GM12878 (cell line): ENCODE data around the gene LIMD2. TPM values are rescaled to one million over a fixed set of nuclear protein-coding genes. Genes with fewer than 3 reads are reported as not detected.

Experiments used
- BCL11A ChIP-seq: IDR thresholded peaks from 2 replicates; pipeline ENCODE4 v1.6.1; 2011; ENCODE audit warnings: low read depth, low read length
- CHD1 ChIP-seq: IDR thresholded peaks from 2 replicates; pipeline ENCODE4 v1.6.1; 2012; ENCODE audit warnings: low read depth, low read length, improper control_type of control experiment
- EGR1 ChIP-seq, 2 experiments: IDR thresholded peaks; 1 replicate in 1 of 2; 2 replicates in 1 of 2; pipeline ENCODE4 v1.6.1; 2011 to 2012; ENCODE audit warnings: low read depth in 2 of 2, low read length in 2 of 2, borderline replicate concordance in 1 of 2, mild to moderate bottlenecking in 1 of 2, moderate library complexity in 1 of 2
- EP300 ChIP-seq, 2 experiments: fragments of 150-350 bp in 1 of 2; IDR thresholded peaks; 2 replicates each; pipeline ENCODE4 v1.6.1; 2011 to 2012; ENCODE audit warnings: low read depth in 2 of 2, low read length in 2 of 2, borderline replicate concordance in 1 of 2, improper control_type of control experiment in 1 of 2, inconsistent platforms in 1 of 2; ENCODE audit not compliant: control insufficient read depth in 1 of 2
- ETV6 ChIP-seq, 2 experiments: fragments of 450-650 bp in 1 of 2; IDR thresholded peaks in 1 of 2; conservative IDR thresholded peaks in 1 of 2; 2 replicates each; pipeline ENCODE4 v1.6.1; 2014; ENCODE audit warnings: antibody characterized with exemption in 1 of 2, borderline replicate concordance in 1 of 2, low read depth in 1 of 2, mild to moderate bottlenecking in 1 of 2, moderate library complexity in 1 of 2
- HDAC2 ChIP-seq: fragments of 200-600 bp; sonication (generic); IDR thresholded peaks from 2 replicates; pipeline ENCODE4 v1.6.1; 2017
- HDAC6 ChIP-seq: fragments of 200-600 bp; sonication (generic); IDR thresholded peaks from one replicate; pipeline ENCODE4 v1.8.0; 2017; ENCODE audit warnings: antibody characterized with exemption; ENCODE audit not compliant: unreplicated experiment
- RFX5 ChIP-seq: IDR thresholded peaks from 2 replicates; pipeline ENCODE4 v1.6.1; 2011; ENCODE audit warnings: low read depth, low read length, improper control_type of control experiment
- RUNX3 ChIP-seq: IDR thresholded peaks from 2 replicates; pipeline ENCODE4 v1.6.1; 2012; ENCODE audit warnings: low read length, inconsistent platforms
- SIX5 ChIP-seq: IDR thresholded peaks from 2 replicates; pipeline ENCODE4 v1.6.1; 2011; ENCODE audit warnings: mild to moderate bottlenecking, low read depth, low read length, moderate library complexity; ENCODE audit not compliant: severe bottlenecking
- SMARCA5 ChIP-seq: fragments of 450-650 bp; IDR thresholded peaks from 2 replicates; pipeline ENCODE4 v1.6.1; 2017; ENCODE audit warnings: mild to moderate bottlenecking
- TCF3 ChIP-seq: IDR thresholded peaks from 2 replicates; pipeline ENCODE4 v1.6.1; 2012; ENCODE audit warnings: low read depth, mild to moderate bottlenecking, low read length, borderline replicate concordance; ENCODE audit not compliant: insufficient read depth
- WRNIP1 ChIP-seq: IDR thresholded peaks from 2 replicates; pipeline ENCODE4 v1.6.1; 2011; ENCODE audit warnings: low read depth, low read length, improper control_type of control experiment, borderline replicate concordance
- ZNF217 ChIP-seq: fragments of 450-650 bp; IDR thresholded peaks from 2 replicates; pipeline ENCODE4 v1.6.1; 2017; ENCODE audit warnings: antibody characterized with exemption, mild to moderate bottlenecking
- ZNF687 ChIP-seq: fragments of 450-650 bp; IDR thresholded peaks from 2 replicates; pipeline ENCODE4 v1.6.1; 2017; ENCODE audit warnings: mild to moderate bottlenecking, moderate library complexity
- polyA plus RNA-seq, 11 experiments: library from polyadenylated mRNA; depleted of rRNA in 4 of 11; unstranded in 6 of 11; stranded (reverse) in 5 of 11; fragments of >200 nt; fragmentation: Nextera tagmentation in 4 of 11; fragmentation: Illumina TruSeq in 1 of 11; extraction: Ambion mirVana in 4 of 11; extraction: Trizol in 1 of 11; gene quantifications; 1 replicate in 1 of 11; 2 replicates in 10 of 11; pipeline versions ENCODE4 v1.2.1 to v1.2.3, GENCODE V29; 2011 to 2016; ENCODE audit warnings: inconsistent platforms in 2 of 11, missing spikeins in 2 of 11, low read depth in 1 of 11
- total RNA-seq, 4 experiments: library from RNA; depleted of rRNA in 3 of 4; stranded (reverse); fragments of >200 nt in 3 of 4; fragmentation: Illumina TruSeq in 1 of 4; extraction: Trizol in 1 of 4; gene quantifications; 2 replicates each; pipeline versions ENCODE4 v1.2.1 to v1.2.3, GENCODE V29; 2013 to 2021
- TF ChIP-seq, protein P1 (sequence below): fragments of 450-650 bp; IDR thresholded peaks from 2 replicates; pipeline ENCODE4 v1.6.1; 2018; ENCODE audit warnings: borderline replicate concordance, mild to moderate bottlenecking; ENCODE audit not compliant: partially characterized antibody
- TF ChIP-seq, protein P2 (sequence below): fragments of 150-350 bp; IDR thresholded peaks from 2 replicates; pipeline ENCODE4 v1.6.1; 2016; ENCODE audit warnings: low read depth, low read length

The LIMD2 gene
- total and polyA plus RNA-seq, 10 of the 15 experiments (the other 5 are each of a cell fraction or from before 2014, with no cell fraction given), result 1.1 to 339 (median 181) TPM

DNA sequence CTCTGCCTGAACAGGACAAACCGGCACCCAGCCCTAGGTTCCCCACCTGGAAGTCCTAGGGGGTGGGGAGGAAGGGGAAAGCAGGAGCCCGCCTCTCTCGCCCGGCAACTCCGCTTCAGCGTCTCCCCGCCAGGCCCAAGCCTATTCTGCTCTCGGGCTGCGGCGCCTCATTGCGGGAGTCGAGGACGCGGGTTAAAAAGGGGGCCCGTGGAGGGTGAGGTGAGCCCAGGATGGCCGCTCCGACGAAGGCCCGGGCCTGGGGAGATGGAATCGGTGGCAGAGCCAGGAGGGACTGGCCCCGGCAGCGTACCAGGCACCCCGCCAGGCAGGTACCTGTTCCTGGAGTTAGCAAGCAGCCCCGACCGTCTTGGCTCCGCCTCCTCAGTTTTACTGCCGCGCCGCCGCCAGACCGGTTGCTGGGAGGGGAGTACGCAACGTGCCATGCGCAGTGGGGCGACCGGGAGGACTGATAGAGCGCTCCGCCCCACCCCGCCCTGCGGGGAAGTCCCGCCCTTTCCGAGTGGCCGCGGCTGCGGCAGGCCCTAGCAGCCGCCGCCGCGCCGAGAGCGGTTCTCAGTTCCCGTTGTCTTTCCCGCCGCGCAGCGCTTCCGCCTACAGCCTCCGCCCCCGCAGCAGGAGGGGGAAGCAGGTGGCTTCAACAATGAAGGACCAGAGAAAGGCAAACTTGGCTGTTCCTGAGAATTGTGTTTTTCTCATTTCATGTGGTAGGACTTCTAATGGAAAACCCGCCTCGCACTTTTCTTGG lies 41.7 kb upstream of the LIMD2 start, which contains the start of gene STRADA (continued):
- TF ChIP-seq WRNIP1 (no peak), ZNF217 (no peak), HDAC6 (no peak), EP300 (IDR thresholded peaks at IDR 0.05; ENCODE audit: borderline replicate concordance in 1 of 2, control insufficient read depth in 1 of 2, low read depth in 2 of 2, low read length in 2 of 2) (peak; percentile 55 to 74; a peak in 3 of 4 replicates), CHD1 (no peak), SIX5 (no peak), HDAC2 (no peak), EGR1 (IDR thresholded peaks at IDR 0.05; ENCODE audit: borderline replicate concordance in 1 of 2, low read depth in 2 of 2, low read length in 2 of 2) (peak; percentile 80 to 100), SMARCA5 (peak; percentile 98), ETV6 (conservative IDR thresholded peaks at IDR 0.05 in 1 of 2, IDR thresholded peaks at IDR 0.05 in 1 of 2; ENCODE audit: borderline replicate concordance in 1 of 2, low read depth in 1 of 2) (peak in 1 of 2 experiments; percentile 91; a peak in 2 of 4 replicates), BCL11A (peak; percentile 64; the same call in 1 of the 2 replicates), ZNF687 (peak; percentile 36), RUNX3 (peak; percentile 80), RFX5 (0 out of 2 replicates have a peak, but pooled peaks have one; percentile 15), TCF3 (peak; percentile 72; the same call in 1 of the 2 replicates)
- TF ChIP-seq, protein P1, sequence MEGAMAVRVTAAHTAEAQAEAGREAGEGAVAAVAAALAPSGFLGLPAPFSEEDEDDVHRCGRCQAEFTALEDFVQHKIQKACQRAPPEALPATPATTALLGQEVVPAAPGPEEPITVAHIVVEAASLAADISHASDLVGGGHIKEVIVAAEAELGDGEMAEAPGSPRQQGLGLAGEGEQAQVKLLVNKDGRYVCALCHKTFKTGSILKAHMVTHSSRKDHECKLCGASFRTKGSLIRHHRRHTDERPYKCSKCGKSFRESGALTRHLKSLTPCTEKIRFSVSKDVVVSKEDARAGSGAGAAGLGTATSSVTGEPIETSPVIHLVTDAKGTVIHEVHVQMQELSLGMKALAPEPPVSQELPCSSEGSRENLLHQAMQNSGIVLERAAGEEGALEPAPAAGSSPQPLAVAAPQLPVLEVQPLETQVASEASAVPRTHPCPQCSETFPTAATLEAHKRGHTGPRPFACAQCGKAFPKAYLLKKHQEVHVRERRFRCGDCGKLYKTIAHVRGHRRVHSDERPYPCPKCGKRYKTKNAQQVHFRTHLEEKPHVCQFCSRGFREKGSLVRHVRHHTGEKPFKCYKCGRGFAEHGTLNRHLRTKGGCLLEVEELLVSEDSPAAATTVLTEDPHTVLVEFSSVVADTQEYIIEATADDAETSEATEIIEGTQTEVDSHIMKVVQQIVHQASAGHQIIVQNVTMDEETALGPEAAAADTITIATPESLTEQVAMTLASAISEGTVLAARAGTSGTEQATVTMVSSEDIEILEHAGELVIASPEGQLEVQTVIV, result peak; percentile 64
- TF ChIP-seq, protein P2, sequence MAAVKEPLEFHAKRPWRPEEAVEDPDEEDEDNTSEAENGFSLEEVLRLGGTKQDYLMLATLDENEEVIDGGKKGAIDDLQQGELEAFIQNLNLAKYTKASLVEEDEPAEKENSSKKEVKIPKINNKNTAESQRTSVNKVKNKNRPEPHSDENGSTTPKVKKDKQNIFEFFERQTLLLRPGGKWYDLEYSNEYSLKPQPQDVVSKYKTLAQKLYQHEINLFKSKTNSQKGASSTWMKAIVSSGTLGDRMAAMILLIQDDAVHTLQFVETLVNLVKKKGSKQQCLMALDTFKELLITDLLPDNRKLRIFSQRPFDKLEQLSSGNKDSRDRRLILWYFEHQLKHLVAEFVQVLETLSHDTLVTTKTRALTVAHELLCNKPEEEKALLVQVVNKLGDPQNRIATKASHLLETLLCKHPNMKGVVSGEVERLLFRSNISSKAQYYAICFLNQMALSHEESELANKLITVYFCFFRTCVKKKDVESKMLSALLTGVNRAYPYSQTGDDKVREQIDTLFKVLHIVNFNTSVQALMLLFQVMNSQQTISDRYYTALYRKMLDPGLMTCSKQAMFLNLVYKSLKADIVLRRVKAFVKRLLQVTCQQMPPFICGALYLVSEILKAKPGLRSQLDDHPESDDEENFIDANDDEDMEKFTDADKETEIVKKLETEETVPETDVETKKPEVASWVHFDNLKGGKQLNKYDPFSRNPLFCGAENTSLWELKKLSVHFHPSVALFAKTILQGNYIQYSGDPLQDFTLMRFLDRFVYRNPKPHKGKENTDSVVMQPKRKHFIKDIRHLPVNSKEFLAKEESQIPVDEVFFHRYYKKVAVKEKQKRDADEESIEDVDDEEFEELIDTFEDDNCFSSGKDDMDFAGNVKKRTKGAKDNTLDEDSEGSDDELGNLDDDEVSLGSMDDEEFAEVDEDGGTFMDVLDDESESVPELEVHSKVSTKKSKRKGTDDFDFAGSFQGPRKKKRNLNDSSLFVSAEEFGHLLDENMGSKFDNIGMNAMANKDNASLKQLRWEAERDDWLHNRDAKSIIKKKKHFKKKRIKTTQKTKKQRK, result no peak
